Vagina (tissue), 2 donors: ENCODE results near the gene MRPL12. TPM values are rescaled to one million over a fixed set of nuclear protein-coding genes. Genes with fewer than 3 reads are reported as not detected.

Source experiments
- DNase-seq, 2 donors: peaks; one replicate each; pipeline ENCODE4 v3.0.0-alpha.2; 2017; ENCODE audit errors: extremely low spot score in 2 of 2
- H3K27ac ChIP-seq: fragments of 200-600 bp; sonication (generic); one replicate; pipeline ENCODE4 v1.5.1; 2019
- H3K27me3 ChIP-seq: fragments of 200-600 bp; sonication (generic); one replicate; pipeline ENCODE4 v1.5.1; 2019
- H3K36me3 ChIP-seq, 2 donors: fragments of 200-600 bp; sonication (generic); one replicate each; pipeline ENCODE4 v1.5.1; 2017 to 2019
- H3K4me1 ChIP-seq: fragments of 200-600 bp; sonication (generic); one replicate; pipeline ENCODE4 v1.5.1; 2019
- H3K4me3 ChIP-seq, 2 donors: fragments of 200-600 bp; sonication (generic); 1 replicate in 1 of 2; 2 replicates in 1 of 2; pipeline ENCODE4 v1.5.1; 2016 to 2019
- H3K9me3 ChIP-seq: fragments of 200-600 bp; sonication (generic); one replicate; pipeline ENCODE4 v1.5.1; 2019
- POLR2A ChIP-seq, 2 donors: fragments of 450-650 bp; IDR thresholded peaks; one replicate each; pipeline ENCODE4 v1.6.1; 2017; ENCODE audit warnings: antibody characterized with exemption in 2 of 2, mild to moderate bottlenecking in 2 of 2, moderate library complexity in 2 of 2
- POLR2AphosphoS5 ChIP-seq, 2 donors: sonication (generic); formaldehyde crosslinking; IDR thresholded peaks; one replicate each; pipeline ENCODE4 v1.9.0; 2017; ENCODE audit warnings: antibody characterized with exemption in 2 of 2, mild to moderate bottlenecking in 2 of 2, low read depth in 1 of 2; ENCODE audit not compliant: insufficient read depth in 1 of 2
- intact Hi-C: fragments of 100-400 bp; cut with DNase I; formaldehyde crosslinking; loops from one replicate; pipeline ENCODE4 v1.15.1; 2023
- total RNA-seq: library from RNA; depleted of rRNA; stranded (reverse); fragments of >200 nt; gene quantifications from one replicate; pipeline ENCODE4 v1.2.3, GENCODE V29; 2016
- TF ChIP-seq, protein P1 (sequence below), 3 experiments: fragments of 450-650 bp in 2 of 3; fragments of 200-600 bp in 1 of 3; sonication (generic) in 1 of 3; IDR thresholded peaks; one replicate each; pipeline ENCODE4 v1.5.1; 2017 to 2019; ENCODE audit warnings: antibody characterized with exemption in 3 of 3, mild to moderate bottlenecking in 2 of 3, moderate library complexity in 2 of 3

MRPL12 gene
- total RNA-seq, 1 donor from 2014 or later: 77.3 TPM

GRCh38 chr17:81710514-81711308 is 7.5 kb downstream of the MRPL12 start:
- H3K9me3 ChIP-seq: no peaks in the 10 kb centered on the region
- H3K36me3 ChIP-seq: peaks cover 0 to 14% of the 10 kb centered on the region in 2 donors
- TF ChIP-seq POLR2A (IDR thresholded peaks at IDR 0.05): no peak
- TF ChIP-seq, protein P1, sequence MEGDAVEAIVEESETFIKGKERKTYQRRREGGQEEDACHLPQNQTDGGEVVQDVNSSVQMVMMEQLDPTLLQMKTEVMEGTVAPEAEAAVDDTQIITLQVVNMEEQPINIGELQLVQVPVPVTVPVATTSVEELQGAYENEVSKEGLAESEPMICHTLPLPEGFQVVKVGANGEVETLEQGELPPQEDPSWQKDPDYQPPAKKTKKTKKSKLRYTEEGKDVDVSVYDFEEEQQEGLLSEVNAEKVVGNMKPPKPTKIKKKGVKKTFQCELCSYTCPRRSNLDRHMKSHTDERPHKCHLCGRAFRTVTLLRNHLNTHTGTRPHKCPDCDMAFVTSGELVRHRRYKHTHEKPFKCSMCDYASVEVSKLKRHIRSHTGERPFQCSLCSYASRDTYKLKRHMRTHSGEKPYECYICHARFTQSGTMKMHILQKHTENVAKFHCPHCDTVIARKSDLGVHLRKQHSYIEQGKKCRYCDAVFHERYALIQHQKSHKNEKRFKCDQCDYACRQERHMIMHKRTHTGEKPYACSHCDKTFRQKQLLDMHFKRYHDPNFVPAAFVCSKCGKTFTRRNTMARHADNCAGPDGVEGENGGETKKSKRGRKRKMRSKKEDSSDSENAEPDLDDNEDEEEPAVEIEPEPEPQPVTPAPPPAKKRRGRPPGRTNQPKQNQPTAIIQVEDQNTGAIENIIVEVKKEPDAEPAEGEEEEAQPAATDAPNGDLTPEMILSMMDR (IDR thresholded peaks at IDR 0.05): no peak
- no peak for TF ChIP-seq POLR2AphosphoS5 (IDR thresholded peaks at IDR 0.05; ENCODE audit: insufficient read depth in 1 of 2, low read depth in 1 of 2)
- no peaks in the 10 kb centered on the region for H3K27me3 ChIP-seq
- H3K4me3 ChIP-seq: no peak overlapping the region
- H3K4me1 ChIP-seq: peaks cover 37% of the 10 kb centered on the region
- intact Hi-C loops: no loop called here
- H3K27ac ChIP-seq: no peak overlapping the region
- DNase-seq: no peak

DNA sequence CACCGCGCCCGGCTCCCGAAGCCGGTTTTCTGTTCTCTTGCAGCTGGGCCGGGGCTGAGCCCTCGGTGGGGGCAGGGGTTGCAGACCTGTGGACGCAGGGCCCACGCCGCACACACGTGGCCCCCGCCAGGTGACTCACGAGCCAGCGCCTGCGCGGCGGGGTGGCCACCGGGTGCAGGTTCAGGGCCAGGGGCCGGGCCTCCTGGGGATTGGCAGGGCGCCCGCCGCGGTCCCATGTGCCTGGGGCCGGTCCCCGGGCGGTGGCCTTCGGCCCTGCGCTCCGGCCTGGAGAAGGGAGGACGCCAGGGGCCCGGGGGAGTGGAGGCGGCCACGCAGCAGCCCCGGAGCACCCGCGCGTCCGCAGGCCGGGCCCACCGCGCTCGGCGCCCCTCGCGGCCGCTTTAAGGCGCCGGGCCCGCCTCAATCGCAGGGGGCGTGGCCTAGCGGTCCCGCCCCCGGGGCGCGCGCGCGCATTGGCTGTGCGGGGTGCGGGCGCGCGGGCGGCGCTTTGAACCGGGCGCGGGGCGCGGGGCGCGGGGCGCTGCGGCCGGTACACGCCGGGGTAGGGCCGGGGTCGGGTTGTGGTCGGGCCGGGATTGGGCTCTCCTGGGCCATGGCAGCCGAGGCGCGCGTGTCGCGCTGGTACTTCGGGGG is 8.8 kb downstream of the MRPL12 start, which contains the start of gene SLC25A10:
TSS of gene SLC25A10 (plus strand) at position 471 of the 654 bp plus-strand sequence. CDS start at position 614, 143 bp downstream.
- no peak within 1 kb of the TSS for H3K27ac ChIP-seq
- peak within 1 kb of the TSS; percentile 82 to 93 for H3K4me3 ChIP-seq
- H3K27me3 ChIP-seq: no peaks in the 10 kb centered on the region
- TF ChIP-seq POLR2A (IDR thresholded peaks at IDR 0.05) (no peak), POLR2AphosphoS5 (IDR thresholded peaks at IDR 0.05; ENCODE audit: insufficient read depth in 1 of 2, low read depth in 1 of 2) (peak in 1 of 2 donors; percentile 27)
- TF ChIP-seq, protein P1 (IDR thresholded peaks at IDR 0.05): no peak
- peaks cover 0 to 11% of the 10 kb centered on the region in 2 donors for H3K36me3 ChIP-seq
- no peaks in the 10 kb centered on the region for H3K9me3 ChIP-seq
- intact Hi-C loops: no loop called here
- DNase-seq: no peak
- H3K4me1 ChIP-seq: peaks cover 37% of the 10 kb centered on the region

- peaks cover 37% of the 10 kb centered on the region for H3K4me1 ChIP-seq
- no peak for DNase-seq
- H3K9me3 ChIP-seq: no peaks in the 10 kb centered on the region
- H3K36me3 ChIP-seq: peaks cover 0 to 5% of the 10 kb centered on the region in 2 donors
- H3K27me3 ChIP-seq: no peaks in the 10 kb centered on the region
- peak overlapping the region; percentile 82 to 93 for H3K4me3 ChIP-seq
- TF ChIP-seq, protein P1 (IDR thresholded peaks at IDR 0.05): no peak
- TF ChIP-seq POLR2AphosphoS5 (IDR thresholded peaks at IDR 0.05; ENCODE audit: insufficient read depth in 1 of 2, low read depth in 1 of 2) (no peak), POLR2A (IDR thresholded peaks at IDR 0.05) (no peak)
- no peak overlapping the region for H3K27ac ChIP-seq
- intact Hi-C loops: no loop called here
Observed at GRCh38 chr17:81712468-81713003, 9.4 kb downstream of the MRPL12 start.

- H3K27ac ChIP-seq: no peak overlapping the region
- peaks cover 37% of the 10 kb centered on the region for H3K4me1 ChIP-seq
- DNase-seq: no peak
- H3K36me3 ChIP-seq: no peaks in the 10 kb centered on the region
- TF ChIP-seq, protein P1 (IDR thresholded peaks at IDR 0.05): no peak
- no peak for TF ChIP-seq POLR2A (IDR thresholded peaks at IDR 0.05)
- no peak for TF ChIP-seq POLR2AphosphoS5 (IDR thresholded peaks at IDR 0.05; ENCODE audit: insufficient read depth in 1 of 2, low read depth in 1 of 2)
- intact Hi-C loops: no loop called here
- peak overlapping the region; percentile 82 to 93 for H3K4me3 ChIP-seq
- no peaks in the 10 kb centered on the region for H3K27me3 ChIP-seq
- no peaks in the 10 kb centered on the region for H3K9me3 ChIP-seq
Observed at GRCh38 chr17:81713004-81713555, 9.9 kb downstream of the MRPL12 start.
